ENCODE results near the gene BCL6.
"Not testable (repeated sequence)": the region's sequence is repeated elsewhere in the genome, so short reads cannot be mapped to it uniquely, and the experiment has no call there.

BCL6 gene

DNA sequence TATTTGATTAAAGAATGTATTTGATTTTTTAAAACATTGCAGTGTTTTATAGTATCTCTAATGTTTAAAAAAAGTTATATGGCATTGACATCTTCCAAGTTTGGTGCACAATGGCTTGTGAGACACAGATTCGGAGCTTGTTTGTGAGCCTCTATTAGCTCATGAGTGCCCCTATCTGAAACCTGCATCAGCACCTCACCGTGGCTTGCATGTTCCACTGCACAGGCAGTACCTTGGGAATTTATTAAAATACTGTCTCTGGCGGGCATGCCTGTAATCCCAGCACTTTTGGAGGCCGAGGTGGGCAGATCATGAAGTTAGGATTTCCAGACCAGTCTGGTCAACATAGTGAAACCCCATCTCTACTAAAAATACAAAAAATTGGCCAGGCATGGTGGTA, 36.1 kb downstream of the BCL6 start:
- no peak for DNase-seq

GRCh38 chr3:187708696-187709095, 36.6 kb downstream of the BCL6 start:
- DNase-seq = no peak

GRCh38 chr3:187706971-187707370, 38.3 kb downstream of the BCL6 start:
- peak; percentile 56 for DNase-seq

- no peak for DNase-seq
These were observed 40.1 kb downstream of the BCL6 start for GRCh38 chr3:187705164-187705563.

DNA sequence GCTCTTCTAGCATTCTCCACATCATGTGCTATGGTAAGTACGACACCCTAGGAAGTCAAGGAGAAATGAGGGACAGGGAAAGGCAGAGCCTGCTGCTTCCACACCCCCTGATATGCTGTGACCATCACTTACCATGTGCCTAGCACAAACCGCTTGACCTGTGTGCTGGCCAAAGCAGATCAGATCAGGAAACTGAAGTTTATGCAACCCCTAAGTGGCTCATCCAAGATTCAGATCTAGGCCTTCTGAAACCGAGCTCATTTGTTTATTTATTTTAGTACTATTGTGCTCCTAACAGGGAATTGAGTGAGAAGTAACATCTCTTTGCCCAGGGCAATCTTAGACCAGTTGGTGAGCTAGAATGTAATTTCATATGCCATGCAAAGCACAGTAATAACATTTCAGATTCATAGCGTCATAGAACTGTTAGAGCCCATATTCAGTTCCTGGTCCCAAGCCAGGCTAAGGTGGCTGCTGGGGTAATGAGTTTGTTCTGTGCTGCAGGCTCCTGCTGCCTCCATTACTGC, 42.7 kb downstream of the BCL6 start, which contains the start of gene RTP2:
Gene RTP2, minus strand, starts transcription at position 51 of the 527 bp plus-strand sequence. CDS start 429 bp downstream, outside the sequence.
- DNase-seq = no peak

DNA sequence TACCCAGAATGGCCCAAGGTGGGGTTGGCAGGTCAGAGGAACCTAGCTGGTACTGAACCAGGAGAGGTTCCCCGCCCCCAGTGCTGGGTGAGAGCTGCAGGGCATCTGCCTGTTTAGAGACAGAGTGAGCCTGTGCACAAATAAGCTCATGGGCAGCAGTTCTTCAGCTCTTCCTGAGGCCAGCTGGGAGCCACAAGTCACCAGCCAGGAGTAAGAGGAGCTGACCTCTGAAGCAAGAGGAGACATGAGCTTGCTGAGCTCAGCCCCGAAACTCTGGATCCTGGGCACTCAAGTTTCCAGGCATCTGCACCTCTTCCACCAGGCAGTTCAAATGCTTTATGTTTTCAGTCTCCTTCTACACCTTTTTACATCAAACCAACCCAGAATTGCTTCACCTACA, 45.0 kb downstream of the BCL6 start:
- no peak for DNase-seq

DNA sequence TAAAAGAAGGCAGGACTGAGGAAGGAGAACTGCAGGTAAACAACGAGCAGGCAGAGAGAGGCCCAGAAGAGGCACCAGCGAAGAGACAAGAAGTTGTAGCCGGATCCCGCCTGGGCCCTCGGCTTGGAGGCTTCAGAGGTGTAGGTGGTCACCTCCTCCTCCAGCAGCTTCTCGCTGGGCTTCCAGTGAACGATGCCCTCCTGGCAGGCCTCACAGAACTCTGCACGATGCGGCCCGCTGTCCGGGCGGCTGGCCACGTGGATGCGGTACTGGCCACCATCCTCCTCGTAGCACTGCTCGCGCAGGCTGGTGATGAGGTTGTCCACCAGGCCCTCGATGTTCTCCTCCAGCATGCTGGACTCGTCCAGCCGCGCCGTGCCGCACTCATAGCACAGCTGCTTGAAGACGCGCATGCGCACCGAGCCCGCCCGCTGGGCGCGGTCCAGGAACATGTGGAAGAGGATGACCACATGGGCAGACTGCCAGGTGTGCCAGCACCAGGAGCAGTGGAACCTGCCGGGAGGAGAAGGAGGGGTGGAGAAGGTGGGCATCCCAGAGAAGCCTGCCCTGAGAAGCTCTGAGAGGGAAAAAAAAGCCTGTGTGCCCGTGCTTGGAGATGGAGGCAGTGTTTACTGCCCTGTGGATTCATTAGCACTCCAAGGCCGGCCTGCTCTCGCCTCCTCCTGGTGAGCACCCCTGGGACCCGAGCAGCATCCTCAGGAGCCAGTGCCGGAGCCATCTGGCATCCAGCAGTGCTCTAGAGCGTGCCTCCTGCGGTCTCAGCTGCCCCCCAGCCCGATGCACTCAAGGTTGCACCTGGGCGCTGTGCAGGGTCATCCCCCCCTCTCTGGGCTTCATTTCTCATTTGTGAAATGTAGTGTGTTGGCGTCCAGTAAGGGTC, 46.5 kb downstream of the BCL6 start:
- no peak for DNase-seq

DNA sequence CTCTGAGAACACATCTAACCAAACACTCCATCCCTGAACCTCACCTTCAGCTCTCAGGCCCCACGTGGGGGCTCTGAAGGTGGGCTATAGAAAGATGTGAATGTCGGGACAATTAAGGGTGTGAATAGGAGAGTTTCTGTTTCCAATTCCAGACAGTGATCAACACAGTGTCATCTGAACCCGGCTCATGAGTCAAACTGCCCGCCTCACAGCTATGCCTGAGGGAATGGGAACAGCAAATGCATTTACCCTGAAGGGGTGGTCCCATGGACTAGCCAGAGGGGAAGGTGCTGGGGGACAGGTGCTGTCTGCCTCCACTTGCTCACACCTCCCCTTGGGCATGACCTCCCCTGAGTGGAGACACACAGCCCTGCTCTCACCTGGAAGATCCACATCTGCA, 49.2 kb downstream of the BCL6 start:
- DNase-seq = no peak

- no peak for DNase-seq
These were observed 49.8 kb downstream of the BCL6 start for GRCh38 chr3:187695449-187695848.

- DNase-seq = peak; percentile 24
These were observed 50.5 kb downstream of the BCL6 start for GRCh38 chr3:187694801-187695200.

GRCh38 chr3:187693431-187693830, 51.8 kb downstream of the BCL6 start:
- DNase-seq = no peak

DNA sequence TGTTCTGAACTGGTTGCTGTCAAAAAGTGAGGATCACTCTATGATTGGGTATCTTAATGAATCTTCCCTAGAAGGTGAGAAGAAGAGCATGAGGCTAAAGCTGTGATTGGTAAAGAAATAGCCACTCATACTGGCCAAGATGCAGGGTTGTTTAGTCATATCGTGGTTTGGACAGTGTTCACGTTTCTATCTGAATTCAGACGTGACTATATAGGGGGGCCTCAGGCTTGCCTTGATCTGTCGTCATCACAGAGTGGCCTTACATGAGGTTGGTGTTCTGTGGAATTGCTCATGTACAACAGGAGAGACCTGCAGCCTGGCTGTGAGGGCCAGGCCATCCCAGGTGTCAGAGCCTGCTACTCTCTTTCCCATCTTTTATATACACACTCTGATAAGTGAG, 55.3 kb downstream of the BCL6 start:
- DNase-seq = no peak

- DNase-seq = no peak
These were observed 58.5 kb downstream of the BCL6 start for GRCh38 chr3:187686621-187687273.

GRCh38 chr3:187685948-187686347, 59.3 kb downstream of the BCL6 start:
- no peak for DNase-seq

DNA sequence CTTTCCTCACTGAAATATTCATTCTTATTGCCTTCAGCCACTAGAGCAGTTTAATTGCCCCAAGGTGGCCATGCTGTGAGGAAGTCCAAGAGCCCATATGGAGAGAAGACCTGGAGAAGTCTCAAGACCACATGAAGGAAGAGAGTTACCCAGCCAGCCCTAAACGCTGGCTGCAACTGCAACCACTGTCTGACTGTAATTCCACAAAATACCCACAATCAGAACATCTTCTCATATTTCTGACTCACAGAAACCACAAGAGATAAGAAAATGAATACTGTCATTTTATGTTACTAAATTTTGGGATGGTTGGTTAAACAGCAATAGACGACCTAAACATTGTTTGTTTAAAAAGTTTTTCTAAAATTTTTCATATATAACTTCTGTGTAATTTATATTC, 60.4 kb downstream of the BCL6 start:
- DNase-seq = peak; percentile 79

DNA sequence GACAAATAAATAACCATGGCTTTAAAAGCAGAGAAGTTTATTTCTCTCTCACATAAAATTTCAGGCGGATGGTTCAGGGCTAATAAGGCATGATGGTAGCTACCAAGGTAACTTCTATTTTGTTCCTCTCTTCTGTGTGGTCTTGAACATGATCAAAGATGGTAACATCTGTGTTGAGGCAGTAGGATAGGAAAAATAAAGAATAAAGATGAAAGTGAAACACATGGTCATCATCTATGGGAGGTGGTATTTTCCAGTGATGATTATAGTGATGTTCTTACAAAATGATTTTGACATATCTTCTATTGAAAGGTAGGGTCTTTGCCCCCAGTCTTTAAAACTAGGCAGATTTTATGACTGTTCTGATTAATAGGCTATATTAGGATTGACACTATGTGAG, 60.8 kb downstream of the BCL6 start:
- DNase-seq = no peak

DNA sequence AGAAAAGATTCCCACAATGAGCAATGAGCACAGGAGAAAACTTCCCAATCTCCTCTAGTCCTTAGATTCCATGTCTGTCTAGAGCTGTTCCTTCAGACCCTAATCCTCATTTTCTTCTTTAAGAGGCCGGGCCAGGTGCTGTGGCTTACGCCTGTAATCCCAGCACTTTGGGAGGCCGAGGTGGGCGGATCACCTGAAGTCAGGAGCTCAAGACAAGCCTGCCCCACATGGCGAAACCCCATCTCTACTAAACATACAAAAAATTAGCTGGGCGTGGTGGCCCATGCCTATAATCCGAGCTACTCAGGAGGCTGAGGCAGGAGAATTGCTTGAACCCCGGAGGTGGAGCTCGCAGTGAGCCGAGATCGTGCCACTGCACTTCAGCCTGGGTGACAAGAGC, 63.5 kb downstream of the BCL6 start:
- DNase-seq = not testable (repeated sequence)

DNA sequence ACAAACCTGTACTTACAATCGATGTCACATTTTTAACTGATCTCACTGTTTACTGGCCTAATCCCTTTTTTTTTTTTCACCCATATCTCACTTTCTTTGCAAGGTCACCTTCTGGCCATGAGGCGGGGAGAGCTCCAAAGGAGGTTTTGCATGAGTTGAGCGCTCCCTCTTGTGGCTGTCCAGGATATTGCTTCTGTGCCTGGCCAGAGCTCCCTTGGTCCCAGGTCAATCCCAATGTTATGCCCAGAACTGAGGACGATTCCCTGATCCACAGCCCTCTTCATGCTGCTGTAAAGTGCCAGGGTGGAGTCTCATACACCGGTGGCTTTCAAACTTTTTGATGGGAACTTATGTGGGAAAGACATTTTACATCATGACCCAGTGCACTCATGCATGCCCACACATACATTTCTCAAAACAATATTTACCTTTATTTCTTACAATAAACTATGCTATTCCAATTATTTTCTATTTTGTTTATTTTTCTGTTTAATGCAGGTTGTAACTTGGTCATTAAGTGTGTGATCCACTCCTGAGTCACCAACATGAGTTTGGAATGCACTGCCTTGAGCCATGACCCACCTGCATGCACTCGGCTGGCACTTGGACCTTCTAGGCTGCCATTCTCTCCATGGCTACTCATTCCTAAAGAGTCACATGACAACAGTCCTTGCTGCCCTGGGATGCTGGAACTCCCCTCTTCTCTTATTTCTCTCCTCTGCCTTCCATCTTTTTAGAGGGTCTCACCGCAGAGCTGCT, 65.5 kb downstream of the BCL6 start:
- DNase-seq = peak; percentile 50

GRCh38 chr3:187678726-187679268, 66.5 kb downstream of the BCL6 start:
- DNase-seq = peak; percentile 51

DNA sequence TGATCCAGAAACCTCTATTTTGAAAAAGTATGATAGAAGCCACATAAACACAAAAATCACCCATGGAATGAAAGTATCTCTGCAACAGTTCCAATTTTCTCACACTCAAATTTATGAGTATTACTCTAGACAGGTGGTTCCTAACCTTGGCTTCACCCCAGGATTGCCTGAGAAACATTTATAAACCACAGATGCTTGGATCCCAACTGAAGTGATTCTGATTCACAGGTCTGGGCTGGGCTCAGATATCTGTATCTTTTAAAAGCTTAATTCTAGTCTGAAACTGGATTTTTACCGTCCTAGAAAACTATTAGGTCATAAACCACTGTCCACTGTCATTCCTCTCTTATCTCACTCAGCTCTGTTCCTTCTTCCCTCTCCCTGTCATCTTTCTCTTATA, 67.7 kb downstream of the BCL6 start:
- no peak for DNase-seq

DNA sequence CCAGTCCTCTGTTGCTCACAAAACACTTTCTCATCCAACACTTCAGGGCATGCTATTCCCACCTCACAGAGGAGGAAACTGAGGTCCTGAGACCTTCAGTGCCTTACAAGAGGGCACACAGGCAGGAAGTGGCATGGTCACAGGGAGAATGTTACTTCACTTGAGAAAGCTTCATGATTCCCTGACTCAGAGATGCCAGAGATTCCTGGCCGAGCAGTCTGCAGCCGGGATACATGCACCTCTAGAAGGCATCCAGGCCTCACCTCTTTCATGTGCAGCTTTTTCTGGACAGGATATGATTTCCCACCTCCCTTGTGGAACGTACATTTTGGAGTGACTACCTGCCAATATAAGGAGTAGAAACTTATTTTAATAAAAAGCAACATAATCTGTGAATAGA, 72.3 kb downstream of the BCL6 start:
- DNase-seq = no peak

All from MV-4-11 (cell line).